GM18907 (cell line): ENCODE results near the gene PLGRKT.
"Not testable (repeated sequence)": the region's sequence is repeated elsewhere in the genome, so short reads cannot be mapped to it uniquely, and the experiment has no call there.

Experiments used
- ATAC-seq: cut with Tn5 transposase; IDR thresholded peaks from one replicate; pipeline ENCODE4 v1.9.1; 2021; ENCODE audit warnings: mild to moderate bottlenecking, moderate library complexity; ENCODE audit not compliant: unreplicated experiment

PLGRKT gene

GRCh38 chr9:5321601-5322000 lies 116.1 kb downstream of the PLGRKT start:
- not testable (repeated sequence) for ATAC-seq

GRCh38 chr9:5321058-5321457 lies 116.7 kb downstream of the PLGRKT start:
- ATAC-seq = no peak

GRCh38 chr9:5316406-5316805 lies 121.3 kb downstream of the PLGRKT start:
- not testable (repeated sequence) for ATAC-seq

GRCh38 chr9:5315187-5315923 lies 122.4 kb downstream of the PLGRKT start:
- no peak for ATAC-seq

- no peak for ATAC-seq
Measured at GRCh38 chr9:5310851-5311250, 126.9 kb downstream of the PLGRKT start.
